ENCODE results near the gene MMP24. TPM values are rescaled to one million over a fixed set of nuclear protein-coding genes. Genes with fewer than 3 reads are reported as not detected.

MMP24 gene
- total RNA-seq, 1 experiment from 2014 or later = 8.2 TPM

DNA sequence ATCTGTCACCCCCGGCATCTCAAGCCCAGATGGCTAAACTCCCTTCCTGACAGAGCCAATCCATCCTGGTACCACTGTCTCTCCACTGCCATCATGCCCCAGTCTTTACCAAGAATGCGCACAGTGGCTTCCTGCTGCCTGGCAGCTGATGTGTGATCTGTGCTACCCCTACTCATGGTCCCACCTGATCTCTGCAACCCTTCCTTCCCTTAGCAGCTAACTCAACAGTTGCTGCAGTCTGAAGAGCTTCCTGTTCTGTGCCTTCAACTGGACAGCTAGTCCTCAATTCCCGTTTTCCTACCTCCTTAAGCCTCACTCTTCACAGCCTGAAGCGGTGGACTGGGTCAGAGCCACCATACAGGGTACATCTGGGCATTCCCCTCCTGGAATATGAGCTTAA, 73.3 kb downstream of the MMP24 start:
- no TSS peak for BruUV-seq (replicated peaks)
- no peak overlapping the region for H3K4me3 Mint-ChIP-seq (ENCODE audit: low read depth, unreplicated experiment)
- DNase-seq = no peak
- H3K27ac Mint-ChIP-seq (ENCODE audit: unreplicated experiment) = peak overlapping the region; percentile 14
- peaks cover 45% of the 10 kb centered on the region for H3K4me1 Mint-ChIP-seq (ENCODE audit: low read depth, unreplicated experiment)
- H3K36me3 Mint-ChIP-seq (ENCODE audit: insufficient read depth, unreplicated experiment) = peaks cover 16% of the 10 kb centered on the region
- TF ChIP-seq CTCF (IDR thresholded peaks at IDR 0.05; ENCODE audit: unreplicated experiment) = no peak
- intact Hi-C loops (cut with micrococcal nuclease; ENCODE audit: unreplicated experiment) = no loop called here
- H3K9me3 Mint-ChIP-seq (ENCODE audit: low read depth, unreplicated experiment) = no peaks in the 10 kb centered on the region
- H3K27me3 Mint-ChIP-seq (ENCODE audit: unreplicated experiment) = peaks cover 5% of the 10 kb centered on the region
- CTCF ChIA-PET = no interaction called here

- DNase-seq = no peak
- H3K4me1 Mint-ChIP-seq (ENCODE audit: low read depth, unreplicated experiment) = peaks cover 54% of the 10 kb centered on the region
- peaks cover 24% of the 10 kb centered on the region for H3K36me3 Mint-ChIP-seq (ENCODE audit: insufficient read depth, unreplicated experiment)
- H3K4me3 Mint-ChIP-seq (ENCODE audit: low read depth, unreplicated experiment) = no peak overlapping the region
- H3K27ac Mint-ChIP-seq (ENCODE audit: unreplicated experiment) = no peak overlapping the region
- H3K9me3 Mint-ChIP-seq (ENCODE audit: low read depth, unreplicated experiment) = no peaks in the 10 kb centered on the region
- no TSS peak for BruUV-seq (replicated peaks)
- CTCF ChIA-PET = interaction anchor here (3.5 kb wide), 1 partner anchor 16 kb away, joined by 25 read pairs; the partner anchor contains the start of gene EIF6
- intact Hi-C loops (cut with micrococcal nuclease; ENCODE audit: unreplicated experiment) = no loop called here
- no peaks in the 10 kb centered on the region for H3K27me3 Mint-ChIP-seq (ENCODE audit: unreplicated experiment)
- TF ChIP-seq CTCF (IDR thresholded peaks at IDR 0.05; ENCODE audit: unreplicated experiment) = no peak
These were observed 74.2 kb downstream of the MMP24 start for GRCh38 chr20:35300469-35301262.

GRCh38 chr20:35301426-35301825, 74.9 kb downstream of the MMP24 start:
- Mint-ChIP-seq H3K4me3 (ENCODE audit: low read depth, unreplicated experiment) (no peak overlapping the region), H3K4me1 (ENCODE audit: low read depth, unreplicated experiment) (peaks cover 61% of the 10 kb centered on the region), H3K36me3 (ENCODE audit: insufficient read depth, unreplicated experiment) (peaks cover 30% of the 10 kb centered on the region), H3K9me3 (ENCODE audit: low read depth, unreplicated experiment) (no peaks in the 10 kb centered on the region), H3K27ac (ENCODE audit: unreplicated experiment) (peak overlapping the region; percentile 88), H3K27me3 (ENCODE audit: unreplicated experiment) (no peaks in the 10 kb centered on the region)
- CTCF ChIA-PET = interaction anchor here (1.2 to 3.5 kb wide), 3 partner anchors 11 to 146 kb away, joined by 3 to 25 read pairs (median 4); partner anchors contain the start of gene EIF6
- intact Hi-C loops (cut with micrococcal nuclease; ENCODE audit: unreplicated experiment) = no loop called here
- no peak for DNase-seq
- BruUV-seq (replicated peaks) = no TSS peak
- no peak for TF ChIP-seq CTCF (IDR thresholded peaks at IDR 0.05; ENCODE audit: unreplicated experiment)

DNA sequence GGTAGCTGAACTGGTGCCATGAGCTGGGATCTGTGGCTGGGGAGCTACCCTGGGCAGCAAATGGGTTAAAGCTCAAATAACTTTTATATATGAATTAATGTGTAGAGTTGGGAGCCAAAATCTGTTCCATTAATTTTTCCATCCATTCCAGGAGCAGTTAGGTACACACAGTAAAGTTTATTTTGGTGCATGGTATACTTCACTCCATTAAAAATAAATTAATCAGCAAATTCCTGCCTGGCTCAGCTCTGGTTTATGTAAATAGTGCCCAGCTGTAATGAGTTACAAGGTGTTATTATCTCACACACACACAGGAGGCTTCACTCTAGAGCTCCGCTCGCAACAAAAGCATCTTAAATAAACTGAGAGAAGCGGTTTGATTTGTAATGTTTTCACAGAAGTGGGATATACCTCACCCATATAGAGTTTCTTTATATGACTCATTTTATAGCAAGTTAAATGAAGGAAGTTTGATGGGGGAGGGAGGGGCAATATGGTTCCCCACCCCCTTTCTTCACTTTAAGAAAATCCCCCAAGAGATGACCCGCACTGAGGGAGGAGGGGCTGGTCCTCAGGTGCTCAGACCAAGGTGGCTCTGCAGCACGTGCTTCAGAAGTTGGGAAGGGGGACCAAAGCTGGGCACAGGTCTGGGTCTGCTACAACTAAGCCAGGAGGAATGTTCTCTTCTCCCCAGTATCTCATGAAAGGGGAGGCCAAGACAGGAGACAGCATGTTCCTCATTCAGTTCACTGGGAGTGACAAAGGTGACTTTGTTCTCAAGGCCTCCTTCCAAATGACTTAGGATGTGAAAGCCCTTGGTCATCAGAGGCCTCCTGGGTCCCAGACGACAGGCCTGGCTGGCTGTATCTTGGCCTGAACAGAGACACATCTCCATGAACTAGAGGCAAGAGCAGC, 76.2 kb downstream of the MMP24 start:
- TF ChIP-seq CTCF (IDR thresholded peaks at IDR 0.05; ENCODE audit: unreplicated experiment) = no peak
- H3K27ac Mint-ChIP-seq (ENCODE audit: unreplicated experiment) = peak overlapping the region; percentile 88
- no peaks in the 10 kb centered on the region for H3K9me3 Mint-ChIP-seq (ENCODE audit: low read depth, unreplicated experiment)
- H3K36me3 Mint-ChIP-seq (ENCODE audit: insufficient read depth, unreplicated experiment) = peaks cover 41% of the 10 kb centered on the region
- CTCF ChIA-PET = interaction anchor here (0.9 to 4.2 kb wide), 13 partner anchors 9 to 206 kb away, joined by 3 to 85 read pairs (median 4); partner anchors contain the start of gene EIF6
- H3K4me1 Mint-ChIP-seq (ENCODE audit: low read depth, unreplicated experiment) = peaks cover 74% of the 10 kb centered on the region
- H3K4me3 Mint-ChIP-seq (ENCODE audit: low read depth, unreplicated experiment) = no peak overlapping the region
- no TSS peak for BruUV-seq (replicated peaks)
- H3K27me3 Mint-ChIP-seq (ENCODE audit: unreplicated experiment) = no peaks in the 10 kb centered on the region
- intact Hi-C loops (cut with micrococcal nuclease; ENCODE audit: unreplicated experiment) = loop anchor here (1.0 kb wide), 1 partner anchor 27 kb away; no protein-coding TSS in a partner anchor
- DNase-seq = no peak

Measured in Calu3 (cell line).